ENCODE data around the gene PRR5L.
"Not testable (repeated sequence)": the region's sequence is repeated elsewhere in the genome, so short reads cannot be mapped to it uniquely, and the experiment has no call there.

PRR5L gene

GRCh38 chr11:36500315-36500721 is 204.2 kb downstream of the PRR5L start:
- DNase-seq (ENCODE audit: low spot score): peak; percentile 80

DNA sequence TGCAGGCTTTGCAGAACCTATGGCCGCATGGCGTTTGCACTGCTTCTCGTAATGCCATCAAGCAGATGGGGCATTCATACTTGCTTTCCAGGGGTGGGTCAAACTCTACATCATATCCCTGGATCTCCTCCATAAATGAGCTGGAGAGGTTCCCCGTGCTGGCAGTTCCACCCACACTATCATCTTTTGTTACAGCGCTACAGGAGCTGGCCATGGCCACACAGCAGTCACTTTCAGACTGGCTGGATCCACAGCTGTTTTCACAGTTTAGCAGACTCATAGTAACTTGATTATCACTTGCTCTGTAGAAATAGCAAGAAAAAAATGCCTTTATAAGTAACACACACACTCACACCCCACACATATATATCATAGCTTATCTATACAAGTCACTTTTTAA is 205.1 kb downstream of the PRR5L start:
- DNase-seq (ENCODE audit: low spot score): no peak

DNA sequence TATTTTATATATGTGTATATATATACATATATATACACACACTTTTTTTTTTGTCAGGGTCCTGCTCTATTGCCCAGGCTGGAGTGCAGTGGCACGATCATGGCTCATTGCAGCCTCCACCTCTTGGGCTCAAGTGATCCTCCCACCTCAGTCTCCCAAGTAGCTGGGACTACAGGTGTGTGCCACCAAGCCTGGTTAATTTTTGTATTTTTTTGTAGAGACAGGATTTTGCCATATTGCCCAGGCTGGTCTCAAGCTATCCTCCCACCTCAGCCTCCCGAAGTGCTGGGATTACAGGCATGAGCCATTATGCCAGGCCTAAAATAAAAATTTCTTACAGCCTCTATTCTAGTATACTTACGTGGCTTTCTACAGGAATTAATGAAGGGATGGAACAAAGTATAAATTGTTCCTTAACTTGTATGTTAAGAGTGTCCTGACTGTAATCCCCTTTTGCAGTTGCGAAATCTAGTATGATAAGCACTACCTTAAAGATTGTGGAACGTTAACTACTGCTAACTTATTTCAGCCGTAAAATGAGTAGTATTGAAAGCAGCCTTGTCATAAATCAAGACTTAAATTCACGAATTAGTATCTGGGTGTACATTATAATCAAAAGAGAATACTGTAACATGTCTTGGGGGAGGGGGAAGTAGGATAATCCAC is 211.9 kb downstream of the PRR5L start:
- DNase-seq (ENCODE audit: low spot score): peak; percentile 7

DNA sequence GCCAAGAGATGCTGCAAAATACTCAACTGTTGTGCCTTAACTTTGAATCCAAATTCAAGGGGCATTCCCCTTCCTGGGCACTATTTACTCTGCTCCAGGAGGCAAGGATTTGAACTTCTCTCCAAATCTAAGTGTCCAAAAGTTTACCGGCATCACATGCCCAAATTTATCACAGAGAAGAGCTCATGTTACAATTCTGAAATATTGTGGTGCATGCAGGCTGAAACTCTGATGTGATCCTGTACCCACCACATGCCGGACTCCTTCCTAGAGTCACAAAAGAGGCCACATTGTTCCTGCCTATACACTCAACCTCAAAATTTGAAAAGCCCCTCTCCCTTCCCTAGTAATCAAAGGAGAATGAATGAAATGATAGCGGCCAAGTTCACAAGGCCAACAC is 212.7 kb downstream of the PRR5L start:
- DNase-seq (ENCODE audit: low spot score): peak; percentile 47

DNA sequence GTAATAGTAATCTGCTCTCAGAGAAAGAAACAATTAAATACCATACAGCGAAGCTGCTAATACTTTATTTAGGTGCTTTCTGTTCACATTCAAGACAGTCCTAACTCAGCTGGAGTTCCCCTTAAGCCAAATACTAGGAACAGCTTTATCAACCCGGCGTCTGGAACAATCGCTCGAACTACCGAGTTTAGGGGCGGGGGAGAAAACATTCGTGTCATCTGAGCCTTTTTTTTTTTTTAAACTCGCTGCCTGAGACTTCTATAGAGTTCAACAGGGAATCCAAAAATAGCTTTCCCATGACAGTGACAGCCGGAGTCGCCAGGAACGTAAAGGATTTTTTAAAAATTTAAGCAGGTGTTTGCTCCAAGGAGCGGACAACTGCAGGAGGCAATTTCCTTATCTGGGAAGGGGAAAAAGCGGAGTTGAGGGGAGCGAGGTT is 213.1 kb downstream of the PRR5L start:
- peak; percentile 35 for DNase-seq (ENCODE audit: low spot score)

DNA sequence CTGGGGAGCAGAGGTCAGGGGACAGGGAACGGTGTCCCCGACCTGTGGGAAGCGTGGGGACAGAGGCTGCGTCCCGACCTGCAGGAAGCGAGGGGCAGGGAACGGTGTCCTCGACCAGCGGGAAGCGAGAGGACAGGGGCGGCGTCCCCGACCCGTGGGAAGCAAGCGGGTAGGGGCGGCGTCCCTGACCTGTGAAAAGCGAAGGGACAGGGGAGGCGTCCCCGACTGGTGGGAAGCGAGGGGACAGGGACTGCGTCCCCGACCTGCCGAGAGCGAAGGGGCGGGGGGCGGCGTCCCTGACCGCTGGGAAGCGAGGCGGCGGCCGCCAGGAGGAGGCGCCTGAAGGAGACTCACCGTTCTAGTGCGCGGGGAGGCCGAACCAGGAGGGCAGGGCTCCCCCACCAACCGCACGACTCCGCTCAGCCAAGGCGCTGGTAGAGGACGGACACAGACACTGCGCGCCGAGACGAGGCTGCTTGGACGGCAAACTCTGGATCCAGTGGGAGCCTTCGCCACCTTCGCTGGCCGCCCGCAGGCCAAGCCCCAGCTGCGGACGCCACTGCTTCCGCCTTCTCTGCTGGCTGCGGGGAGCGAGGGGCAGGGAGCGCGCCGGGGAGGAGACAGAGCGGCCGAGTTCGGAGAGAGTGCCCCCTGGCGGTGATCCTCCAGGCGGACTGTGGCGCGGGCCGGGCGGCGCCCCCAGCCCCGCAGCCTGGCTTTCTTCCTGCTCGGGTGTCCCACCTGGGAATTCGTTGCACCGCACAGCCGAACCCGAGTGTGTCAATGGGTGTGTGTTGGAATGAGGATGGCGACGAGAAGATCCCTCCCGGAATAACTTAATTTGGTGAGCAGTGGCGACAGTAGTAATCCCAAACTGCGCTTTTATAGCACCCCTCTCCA is 213.9 kb downstream of the PRR5L start, which contains the start of gene TRAF6:
Gene TRAF6, minus strand, starts transcription at position 579 of the 900 bp plus-strand sequence. CDS start 8,757 bp downstream, outside the sequence.
- DNase-seq (ENCODE audit: low spot score): peak; percentile 83

DNA sequence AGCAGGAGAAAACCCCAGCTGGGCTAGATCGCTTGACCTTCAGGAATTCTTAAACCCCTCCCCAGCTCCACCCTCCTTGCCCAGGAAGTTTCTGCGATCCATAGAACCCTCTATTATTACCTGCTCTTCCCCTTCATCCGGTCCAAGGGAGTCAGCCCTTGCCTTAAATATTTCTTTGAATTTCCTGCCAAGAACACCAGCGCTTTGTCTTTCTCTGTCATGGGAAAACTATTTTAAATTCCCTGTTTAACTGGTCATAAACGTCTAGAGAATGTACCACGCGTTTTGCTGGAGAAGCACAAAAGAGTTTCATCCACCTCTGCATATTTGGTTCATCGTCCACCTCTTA is 214.5 kb downstream of the PRR5L start:
- DNase-seq (ENCODE audit: low spot score): peak; percentile 46

DNA sequence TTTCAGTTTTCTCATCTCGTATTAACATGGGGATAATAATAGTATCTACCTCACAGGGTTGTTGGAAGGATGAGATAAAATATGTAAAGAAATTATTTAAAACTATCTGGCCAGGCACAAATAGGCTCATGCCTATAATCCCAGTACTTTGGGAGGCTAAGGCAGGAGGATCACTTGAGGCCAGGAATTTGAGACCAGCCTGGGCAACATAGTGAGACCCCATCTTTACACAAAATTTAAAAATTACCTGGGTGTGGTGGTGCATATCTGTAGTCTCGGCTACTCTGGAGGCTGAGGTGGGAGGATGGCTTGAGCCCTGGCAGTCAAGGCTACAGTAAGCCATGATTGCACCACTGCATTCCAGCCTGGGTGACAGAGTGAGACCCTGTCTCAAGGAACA is 215.0 kb downstream of the PRR5L start:
- not testable (repeated sequence) for DNase-seq (ENCODE audit: low spot score)

GRCh38 chr11:36512016-36512415 is 215.9 kb downstream of the PRR5L start:
- DNase-seq (ENCODE audit: low spot score): peak; percentile 44

- peak; percentile 59 for DNase-seq (ENCODE audit: low spot score)
Observed at GRCh38 chr11:36513965-36514364, 217.9 kb downstream of the PRR5L start.
